HL-60 (cell line): ENCODE data around the gene ARPC1B.

ENCODE experiments used
- DNase-seq, 2 experiments: peaks; one replicate each; pipeline ENCODE4 v3.0.0-alpha.2; 2010 to 2020; ENCODE audit warnings: low read depth in 1 of 2, low spot score in 1 of 2
- H3K27ac ChIP-seq: fragments of 250-450 bp; sonication (Bioruptor Pico); replicated peaks from 2 replicates; pipeline ENCODE4 v1.5.1; 2020; ENCODE audit warnings: mild to moderate bottlenecking, moderate library complexity
- H3K27me3 ChIP-seq: fragments of 250-450 bp; sonication (Bioruptor Pico); 2 replicates; pipeline ENCODE4 v1.5.1; 2021; ENCODE audit warnings: mild to moderate bottlenecking, moderate library complexity; ENCODE audit not compliant: insufficient read depth, poor library complexity, severe bottlenecking
- H3K4me3 ChIP-seq: replicated peaks from 2 replicates; pipeline ENCODE4 v1.5.1; 2011; ENCODE audit warnings: mild to moderate bottlenecking, control low read depth, low read length; ENCODE audit not compliant: insufficient read depth
- CTCF ChIP-seq: IDR thresholded peaks from one replicate; pipeline ENCODE4 v1.5.1; 2011; ENCODE audit warnings: low read length, control low read depth, inconsistent platforms; ENCODE audit not compliant: insufficient read depth
- GABPA ChIP-seq: IDR thresholded peaks from 2 replicates; pipeline ENCODE4 v1.6.1; 2012; ENCODE audit warnings: low read depth
- POLR2AphosphoS5 ChIP-seq: IDR thresholded peaks from 2 replicates; pipeline ENCODE4 v1.6.1; 2012; ENCODE audit warnings: low read depth
- REST ChIP-seq: IDR thresholded peaks from 2 replicates; pipeline ENCODE4 v1.6.1; 2012; ENCODE audit warnings: low read depth; ENCODE audit not compliant: insufficient replicate concordance
- SPI1 ChIP-seq: IDR thresholded peaks from 2 replicates; pipeline ENCODE4 v1.6.1; 2012; ENCODE audit warnings: low read depth, mild to moderate bottlenecking, borderline replicate concordance

Gene ARPC1B

GRCh38 chr7:99433158-99433557 lies 58.6 kb downstream of the ARPC1B start:
- DNase-seq, result no peak
- Histone ChIP-seq H3K27me3 (no peaks in the 10 kb centered on the region), H3K27ac (no peak overlapping the region), H3K4me3 (no peak overlapping the region)
- no peak for TF ChIP-seq GABPA
- no peak for TF ChIP-seq CTCF
- TF ChIP-seq POLR2AphosphoS5, result no peak
- no peak for TF ChIP-seq SPI1
- no peak for TF ChIP-seq REST

- no peaks in the 10 kb centered on the region for H3K27me3 ChIP-seq
- TF ChIP-seq POLR2AphosphoS5, result no peak
- TF ChIP-seq CTCF, result no peak
- no peak for TF ChIP-seq GABPA
- TF ChIP-seq SPI1, result no peak
- no peak for TF ChIP-seq REST
- H3K27ac ChIP-seq, result peak overlapping the region; percentile 80
- H3K4me3 ChIP-seq, result peak overlapping the region; percentile 98
- DNase-seq, result peak in 1 of 2 experiments; percentile 10
These were observed 63.5 kb downstream of the ARPC1B start for GRCh38 chr7:99437946-99438572.

GRCh38 chr7:99438573-99439480 lies 64.3 kb downstream of the ARPC1B start, which contains the start of the genes CPSF4 and PTCD1:
TSS of gene CPSF4 (plus strand) at chr7:99438943. CDS start at chr7:99439083, 140 bp downstream.
TSS of gene PTCD1 (minus strand) at chr7:99438798. CDS start at chr7:99435242, 3,556 bp downstream.
- Histone ChIP-seq H3K27ac (peak within 1 kb of the TSS; percentile 80), H3K4me3 (peak within 1 kb of the TSS; percentile 98), H3K27me3 (no peaks in the 10 kb centered on the region)
- TF ChIP-seq GABPA, result peak; percentile 39; the same call in 1 of the 2 replicates
- no peak for TF ChIP-seq CTCF
- TF ChIP-seq POLR2AphosphoS5, result peak; percentile 82
- peak; percentile 5; the same call in 1 of the 2 replicates for TF ChIP-seq SPI1
- DNase-seq, result peak; percentile 83 to 97
